Epithelial cell of esophagus (primary cell): ENCODE results near the gene GAB2.
A peak's percentile ranks its signal among the peaks of the same experiment; 100 is the strongest.

Experiments used
- DNase-seq: peaks from one replicate; pipeline ENCODE4 v3.0.0; 2010; ENCODE audit warnings: low read depth
- H3K4me3 ChIP-seq: 2 replicates; pipeline ENCODE4 v1.5.1; 2011; ENCODE audit warnings: mild to moderate bottlenecking, low read length, control low read depth
- CTCF ChIP-seq: IDR thresholded peaks from 2 replicates; pipeline ENCODE4 v1.5.1; 2011; ENCODE audit warnings: low read depth, mild to moderate bottlenecking, low read length, control low read depth, inconsistent platforms; ENCODE audit not compliant: insufficient read depth; ENCODE audit errors: missing control alignments

The GAB2 gene

DNA sequence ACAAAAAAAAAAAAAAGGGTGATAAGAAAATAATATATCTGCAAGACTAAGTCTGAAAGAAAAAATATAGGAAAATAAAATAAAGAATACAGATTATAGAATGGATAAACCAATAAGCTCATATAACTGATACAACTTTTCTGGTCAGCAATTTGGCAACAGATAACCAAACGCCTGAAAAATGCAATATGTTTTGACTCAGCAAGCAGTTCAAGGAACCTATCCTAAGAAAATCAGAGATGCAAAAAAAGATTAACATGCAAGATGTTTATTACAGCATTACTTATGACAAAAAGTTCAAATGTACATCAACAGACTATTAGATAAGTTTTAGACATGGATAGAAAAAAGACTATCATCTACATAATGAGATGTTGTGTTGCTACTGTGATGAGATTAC is 27.1 kb upstream of the GAB2 start:
- TF ChIP-seq CTCF, result no peak
- no peak overlapping the region for H3K4me3 ChIP-seq
- DNase-seq, result no peak

DNA sequence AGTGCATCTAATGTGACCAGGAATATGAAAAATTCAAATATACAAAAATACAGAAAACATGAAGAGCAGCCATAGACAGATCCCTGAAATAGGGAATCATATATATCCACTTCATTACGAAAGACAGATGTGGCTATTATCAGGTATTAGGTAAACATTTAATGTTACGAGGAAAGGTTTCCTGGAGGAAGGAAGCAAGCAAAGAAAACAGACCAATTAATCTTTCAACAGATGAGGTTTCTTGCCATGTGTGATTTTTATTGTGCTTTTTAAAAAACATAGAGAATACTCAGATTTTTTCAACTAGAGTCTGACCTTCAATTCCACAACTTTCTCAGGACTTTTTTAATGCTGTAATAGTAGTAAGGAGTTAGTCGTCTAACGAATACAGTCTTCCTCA is 24.3 kb upstream of the GAB2 start:
- no peak overlapping the region for H3K4me3 ChIP-seq
- no peak for TF ChIP-seq CTCF
- no peak for DNase-seq

DNA sequence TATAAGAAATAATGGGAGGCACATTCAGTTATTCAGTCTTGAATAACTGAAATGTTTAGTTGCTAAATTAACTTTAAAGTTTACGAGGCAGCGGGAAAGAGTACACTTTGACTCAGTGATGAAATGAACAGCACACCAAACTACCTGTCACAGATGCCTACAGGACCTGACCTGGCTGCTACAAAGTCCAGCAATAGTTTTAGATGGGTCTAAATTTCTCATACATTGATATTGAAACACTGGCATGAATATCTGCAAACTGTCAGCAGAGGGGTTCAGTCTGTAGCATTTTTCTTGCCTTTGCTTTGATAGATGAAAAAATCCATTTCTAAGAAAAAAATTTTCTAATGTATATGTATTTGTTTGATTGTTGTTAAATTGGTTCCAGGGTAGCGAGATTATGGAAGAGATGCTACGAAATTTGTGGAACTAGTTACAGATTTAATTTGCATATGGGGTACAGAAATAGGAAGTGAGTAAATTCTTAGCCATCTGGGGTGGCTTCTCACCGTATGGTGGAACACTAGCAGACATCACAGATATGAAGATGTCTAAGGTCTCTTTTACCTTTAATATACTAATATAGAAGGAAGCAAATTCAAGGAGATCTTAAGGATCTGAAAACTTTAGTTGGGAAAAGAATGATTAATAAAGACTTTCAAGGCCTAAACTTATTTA is 20.8 kb upstream of the GAB2 start:
- DNase-seq, result no peak
- no peak for TF ChIP-seq CTCF
- H3K4me3 ChIP-seq, result no peak overlapping the region

GRCh38 chr11:78432956-78433355 is 15.3 kb upstream of the GAB2 start:
- H3K4me3 ChIP-seq, result no peak overlapping the region
- TF ChIP-seq CTCF, result no peak
- DNase-seq, result peak; percentile 32

- peak; percentile 23 for TF ChIP-seq CTCF
- DNase-seq, result no peak
- H3K4me3 ChIP-seq, result no peak overlapping the region
Observed at GRCh38 chr11:78432058-78432515, 14.5 kb upstream of the GAB2 start.

GRCh38 chr11:78429660-78430059 is 12.0 kb upstream of the GAB2 start:
- H3K4me3 ChIP-seq, result no peak overlapping the region
- TF ChIP-seq CTCF, result no peak
- DNase-seq, result no peak

DNA sequence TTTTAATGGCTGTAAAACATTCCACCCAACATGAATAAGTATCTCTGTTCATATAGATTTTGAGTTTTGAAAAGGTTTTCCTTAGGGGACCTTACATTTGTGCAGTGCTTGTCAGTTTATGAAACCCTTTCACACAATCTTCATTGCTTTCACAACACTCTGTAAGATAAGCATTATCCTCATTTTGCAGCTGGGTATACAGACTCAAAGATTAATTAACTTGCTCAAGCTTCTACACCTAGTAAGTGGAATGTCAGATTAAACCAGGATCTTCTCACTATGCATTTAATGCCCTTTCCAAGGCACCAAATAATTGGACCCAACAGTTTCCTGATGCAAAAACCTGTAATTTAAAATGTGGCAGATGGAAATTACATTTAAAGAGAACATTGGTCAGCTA is 11.6 kb upstream of the GAB2 start:
- no peak overlapping the region for H3K4me3 ChIP-seq
- no peak for DNase-seq
- no peak for TF ChIP-seq CTCF
